ENCODE data around the gene SLC17A7.
"Not testable (repeated sequence)": the region's sequence is repeated elsewhere in the genome, so short reads cannot be mapped to it uniquely, and the experiment has no call there.

The SLC17A7 gene

DNA sequence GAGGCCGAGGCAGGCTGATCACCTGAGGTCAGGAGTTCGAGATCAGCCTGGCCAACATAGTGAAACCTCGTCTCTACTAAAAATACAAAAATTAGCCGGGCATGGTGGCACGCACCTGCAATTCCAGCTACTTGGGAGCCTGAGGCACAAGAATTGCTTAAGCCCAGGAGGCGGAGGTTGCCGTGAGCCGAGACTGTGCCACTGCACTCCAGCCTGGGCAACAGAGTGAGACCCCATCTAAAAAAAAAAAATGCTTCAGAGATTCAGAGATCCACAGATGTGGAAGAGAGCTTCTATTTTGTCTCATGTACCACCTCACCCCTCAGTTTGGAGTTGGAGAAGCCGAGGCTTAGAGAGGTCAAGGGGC, 32.2 kb upstream of the SLC17A7 start:
- DNase-seq; intact Hi-C loops (cut with DNase I): not testable (repeated sequence)

DNA sequence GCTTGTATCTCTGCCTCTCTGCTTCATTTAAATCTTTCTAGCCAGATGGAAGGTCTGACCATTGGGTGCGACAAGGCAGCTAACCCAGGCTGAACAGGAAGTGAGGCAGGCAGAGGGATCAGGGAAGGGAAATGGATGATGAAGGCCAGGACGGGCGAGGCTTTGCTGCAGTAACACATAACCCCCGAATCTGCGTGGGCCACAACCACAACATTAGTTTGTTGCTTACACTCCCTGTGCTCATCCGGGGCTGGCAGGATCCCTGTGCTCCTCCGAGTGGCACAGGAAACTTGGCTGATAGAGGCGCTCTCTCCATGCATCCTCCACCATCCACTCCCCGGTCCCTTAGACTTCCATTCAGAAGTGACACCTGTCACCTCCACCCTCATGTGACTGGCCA, 31.6 kb upstream of the SLC17A7 start:
- DNase-seq, result no peak
- intact Hi-C loops (cut with DNase I), result no loop called here

DNA sequence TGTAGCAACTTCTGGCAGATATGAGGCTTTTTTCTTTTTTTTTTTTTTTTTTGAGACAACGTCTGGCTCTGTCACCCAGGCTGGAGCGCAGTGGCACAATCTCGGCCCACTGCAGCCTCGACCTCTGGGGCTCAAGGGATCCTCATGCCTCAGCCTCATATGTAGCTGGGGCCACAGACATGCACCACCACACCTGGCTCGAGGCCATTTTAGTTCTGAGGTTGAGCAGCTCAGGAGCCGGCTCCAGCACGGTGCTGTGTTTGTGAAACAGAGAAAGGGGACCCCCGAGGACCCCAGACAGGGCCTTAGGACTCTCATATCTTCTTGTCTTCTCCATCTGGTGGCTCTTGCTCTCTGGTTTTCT, 29.3 kb upstream of the SLC17A7 start:
- DNase-seq, result no peak
- intact Hi-C loops (cut with DNase I), result no loop called here

DNA sequence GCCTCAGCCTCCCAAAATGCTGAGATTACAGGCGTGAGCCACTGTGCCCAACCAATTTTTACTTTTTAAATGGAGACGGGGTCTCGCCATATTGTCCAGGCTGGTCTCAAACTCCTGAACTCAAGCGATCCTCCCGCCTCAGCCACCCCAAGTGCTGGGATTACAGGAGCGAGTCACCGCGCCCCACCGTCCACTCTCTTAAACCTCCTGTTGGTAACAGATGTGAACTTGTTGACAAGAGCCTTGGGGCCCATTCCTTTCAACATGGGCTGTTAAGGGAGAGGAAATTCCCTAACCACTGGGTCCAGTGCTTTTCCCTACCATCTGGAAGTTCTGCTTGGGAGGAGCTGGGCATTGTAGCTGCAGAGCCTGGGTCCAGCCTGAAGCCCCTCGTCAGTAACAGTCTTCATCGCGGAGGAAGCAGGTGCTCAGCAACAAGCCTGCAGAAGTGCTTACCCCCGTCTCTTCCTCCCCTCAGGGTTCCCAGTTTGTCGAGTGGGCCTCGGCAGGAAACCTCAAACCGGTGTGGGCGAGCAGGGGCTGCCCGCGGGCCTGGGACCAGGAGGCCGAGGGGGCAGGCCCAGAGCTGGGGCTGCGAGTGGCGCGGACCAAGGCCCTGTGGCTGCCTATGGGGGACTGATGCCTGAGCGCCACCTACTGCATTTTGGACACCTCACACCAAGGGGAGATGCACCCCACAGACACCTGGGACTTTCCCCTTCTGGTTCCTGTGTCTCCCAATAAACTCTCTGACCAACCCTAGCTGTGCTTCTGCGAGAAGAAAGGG, 28.7 kb upstream of the SLC17A7 start:
- intact Hi-C loops (cut with DNase I), result no loop called here
- no peak for DNase-seq

DNA sequence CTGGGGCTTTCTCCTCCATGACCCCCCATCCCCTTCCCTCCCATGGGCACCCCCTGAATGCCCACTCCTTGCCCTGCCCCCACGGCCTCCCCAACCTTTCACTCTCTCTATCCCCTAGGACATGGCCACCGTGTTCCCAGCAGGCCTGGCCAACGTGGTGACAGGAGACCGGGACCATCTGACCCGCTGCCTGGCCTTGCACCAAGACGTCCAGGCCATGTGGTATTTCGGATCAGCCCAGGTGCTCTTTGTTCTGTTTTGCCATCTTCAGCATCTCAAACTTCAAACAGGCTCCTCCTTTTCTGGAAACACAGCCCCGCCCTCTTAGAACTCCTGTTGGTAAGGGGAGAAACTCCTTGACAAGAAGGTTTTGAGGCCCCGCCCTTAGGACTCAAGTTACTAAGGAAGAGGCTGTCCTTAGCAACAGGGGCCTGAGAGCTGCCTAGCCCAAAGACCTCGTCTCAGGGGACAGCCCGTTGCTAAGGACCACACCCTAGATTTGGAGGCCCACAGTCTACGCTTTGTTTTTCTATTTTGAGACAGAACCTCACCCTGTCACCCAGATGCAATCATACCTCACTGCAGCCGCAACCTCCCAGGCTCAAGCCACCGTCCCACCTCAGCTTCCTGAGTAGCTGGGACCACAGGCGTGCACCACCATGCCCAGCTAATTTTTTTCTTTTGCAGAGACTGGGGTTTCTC, 27.6 kb upstream of the SLC17A7 start:
- intact Hi-C loops (cut with DNase I), result no loop called here
- peak in 1 of 42 donors; percentile 22 for DNase-seq

DNA sequence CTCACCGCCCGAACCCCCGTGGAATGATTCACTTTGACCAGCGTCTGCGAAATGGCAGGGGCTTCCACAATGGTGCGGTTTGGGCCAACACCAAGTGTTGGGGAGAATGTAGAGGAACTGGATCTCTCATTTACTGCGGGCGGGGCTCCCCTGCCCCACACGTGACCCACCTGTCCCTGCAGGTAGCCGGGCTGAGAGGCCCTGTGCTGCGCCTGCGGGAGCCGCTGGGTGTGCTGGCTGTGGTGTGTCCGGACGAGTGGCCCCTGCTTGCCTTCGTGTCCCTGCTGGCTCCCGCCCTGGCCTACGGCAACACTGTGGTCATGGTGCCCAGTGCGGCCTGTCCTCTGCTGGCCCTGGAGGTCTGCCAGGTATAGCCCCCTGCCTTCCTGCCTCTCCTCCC, 26.9 kb upstream of the SLC17A7 start:
- DNase-seq, result no peak
- intact Hi-C loops (cut with DNase I), result no loop called here

DNA sequence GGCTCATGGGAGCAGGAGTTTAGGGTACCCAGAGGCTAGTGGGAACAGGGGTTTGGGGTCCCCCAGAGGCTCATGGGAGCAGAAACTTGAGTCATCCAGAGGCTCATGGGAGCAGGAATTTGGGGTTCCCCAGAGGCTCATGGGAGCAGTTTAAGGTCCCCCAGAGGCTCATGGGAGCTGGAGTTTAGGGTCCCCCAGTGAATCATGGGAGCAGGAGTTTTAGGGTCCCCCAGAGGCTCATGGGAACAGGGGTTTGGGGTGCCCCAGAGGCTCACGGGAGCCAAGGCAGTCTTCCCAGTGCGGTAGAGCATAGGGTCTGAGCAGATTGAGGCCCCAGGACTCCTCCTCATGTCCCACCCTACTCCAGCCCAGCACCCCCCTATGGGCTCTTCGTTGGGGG, 24.0 kb upstream of the SLC17A7 start:
- no peak for DNase-seq
- intact Hi-C loops (cut with DNase I), result no loop called here

DNA sequence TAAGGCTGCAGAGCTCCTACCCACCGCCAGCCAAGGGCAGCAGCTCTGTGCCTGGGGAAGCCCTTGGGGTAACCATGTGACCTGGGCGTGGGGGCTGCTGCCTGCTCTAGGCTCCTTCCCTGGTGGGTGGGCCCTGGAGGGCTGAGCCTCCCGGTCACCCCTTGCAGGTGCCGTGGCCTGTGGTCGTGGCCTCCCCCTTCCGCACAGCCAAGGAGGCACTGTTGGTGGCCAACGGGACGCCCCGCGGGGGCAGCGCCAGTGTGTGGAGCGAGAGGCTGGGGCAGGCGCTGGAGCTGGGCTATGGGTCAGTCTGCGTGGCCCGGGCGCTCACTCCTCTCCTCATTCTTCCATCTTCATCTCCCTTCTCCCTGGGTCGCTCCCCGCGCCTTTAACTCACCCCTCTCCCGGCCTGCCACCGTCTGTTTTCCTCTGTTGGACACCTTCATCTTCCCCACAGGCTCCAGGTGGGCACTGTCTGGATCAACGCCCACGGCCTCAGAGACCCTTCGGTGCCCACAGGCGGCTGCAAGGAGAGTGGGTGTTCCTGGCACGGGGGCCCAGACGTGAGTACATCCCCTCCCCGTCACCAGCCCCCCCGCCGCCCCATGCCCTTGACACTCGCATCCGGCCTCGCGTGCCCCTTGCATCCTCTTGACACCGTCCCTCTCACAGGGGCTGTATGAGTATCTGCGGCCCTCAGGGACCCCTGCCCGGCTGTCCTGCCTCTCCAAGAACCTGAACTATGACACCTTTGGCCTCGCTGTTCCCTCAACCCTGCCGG, 22.8 kb upstream of the SLC17A7 start:
- no peak for DNase-seq
- intact Hi-C loops (cut with DNase I), result no loop called here

DNA sequence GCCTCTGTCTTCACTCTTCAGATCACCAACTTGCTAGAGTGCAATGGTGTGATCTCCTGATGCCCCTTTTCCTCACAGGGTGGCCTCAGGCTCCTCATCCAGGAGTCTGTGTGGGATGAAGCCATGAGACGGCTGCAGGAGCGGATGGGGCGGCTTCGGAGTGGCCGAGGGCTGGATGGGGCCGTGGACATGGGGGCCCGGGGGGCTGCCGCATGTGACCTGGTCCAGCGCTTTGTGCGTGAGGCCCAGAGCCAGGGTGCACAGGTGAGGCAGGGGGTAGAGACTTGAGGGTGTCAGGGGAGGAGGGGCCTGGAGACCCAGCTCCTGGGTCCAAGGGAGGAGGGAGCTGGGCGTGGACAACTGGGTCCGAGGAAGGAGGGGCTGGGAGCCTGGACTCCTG, 21.2 kb upstream of the SLC17A7 start:
- DNase-seq, result no peak
- intact Hi-C loops (cut with DNase I), result no loop called here

DNA sequence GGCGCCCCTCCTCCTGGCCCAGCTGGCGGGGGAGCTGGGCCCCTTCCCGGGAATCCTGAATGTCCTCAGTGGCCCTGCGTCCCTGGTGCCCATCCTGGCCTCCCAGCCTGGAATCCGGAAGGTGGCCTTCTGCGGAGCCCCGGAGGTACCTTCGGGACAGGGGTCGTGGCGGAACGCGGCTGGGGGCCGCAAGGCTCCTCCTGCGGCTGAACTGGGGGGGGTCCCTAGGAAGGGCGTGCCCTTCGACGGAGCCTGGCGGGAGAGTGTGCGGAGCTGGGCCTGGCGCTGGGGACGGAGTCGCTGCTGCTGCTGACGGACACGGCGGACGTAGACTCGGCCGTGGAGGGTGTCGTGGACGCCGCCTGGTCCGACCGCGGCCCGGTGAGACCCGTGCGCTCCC, 20.3 kb upstream of the SLC17A7 start:
- intact Hi-C loops (cut with DNase I), result no loop called here
- no peak for DNase-seq

DNA sequence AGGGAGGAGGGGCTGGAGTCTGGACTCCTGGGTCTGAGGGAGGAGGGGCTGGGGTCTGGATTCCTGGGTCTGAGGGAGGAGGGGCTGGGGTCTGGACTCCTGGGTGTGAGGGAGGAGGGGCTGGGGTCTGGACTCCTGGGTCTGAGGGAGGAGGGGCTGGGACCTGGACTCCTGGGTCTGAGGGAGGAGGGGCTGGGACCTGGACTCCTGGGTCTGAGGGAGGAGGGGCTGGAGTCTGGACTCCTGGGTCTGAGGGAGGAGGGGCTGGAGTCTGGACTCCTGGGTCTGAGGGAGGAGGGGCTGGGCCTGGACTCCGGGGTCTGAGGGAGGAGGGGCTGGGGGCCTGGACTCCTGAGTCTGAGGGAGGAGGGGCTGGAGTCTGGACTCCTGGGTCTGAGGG, 19.8 kb upstream of the SLC17A7 start:
- intact Hi-C loops (cut with DNase I); DNase-seq: not testable (repeated sequence)

DNA sequence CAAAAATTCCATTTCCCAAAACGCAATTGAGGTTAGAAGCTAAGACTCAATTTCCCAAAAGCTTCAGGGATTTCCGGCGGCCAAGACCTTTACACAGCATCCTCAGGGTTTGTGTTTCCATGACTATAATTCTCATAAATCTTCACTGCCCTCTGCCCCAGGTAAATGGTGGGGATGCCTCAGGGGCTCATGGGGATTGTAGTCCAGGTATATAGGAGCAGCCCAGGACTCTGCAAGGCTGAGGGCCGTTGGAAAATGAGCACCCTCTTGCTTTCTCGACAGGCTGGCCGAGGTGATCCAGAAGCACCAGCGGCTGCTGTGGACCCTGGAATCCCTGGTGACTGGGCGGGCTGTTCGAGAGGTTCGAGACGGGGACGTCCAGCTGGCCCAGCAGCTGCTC, 18.1 kb upstream of the SLC17A7 start:
- intact Hi-C loops (cut with DNase I), result no loop called here
- no peak for DNase-seq

DNA sequence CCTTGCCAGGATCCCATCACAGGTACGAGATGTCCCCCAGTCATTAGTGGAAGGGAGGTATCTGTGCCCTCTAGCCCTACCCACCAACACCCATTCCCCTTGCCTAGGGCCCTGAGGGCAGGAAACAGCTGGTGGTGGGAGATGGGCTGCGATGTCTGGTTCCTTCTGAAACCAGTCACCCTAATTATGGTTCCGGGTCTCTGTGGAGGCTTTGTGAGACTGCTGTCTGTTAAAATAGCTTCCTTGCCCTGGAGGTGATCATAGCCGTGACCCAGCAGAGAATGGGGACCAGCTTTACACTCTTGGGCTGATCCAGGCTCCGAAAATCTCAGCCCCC, 17.2 kb upstream of the SLC17A7 start:
- no peak for DNase-seq
- intact Hi-C loops (cut with DNase I), result no loop called here

DNA sequence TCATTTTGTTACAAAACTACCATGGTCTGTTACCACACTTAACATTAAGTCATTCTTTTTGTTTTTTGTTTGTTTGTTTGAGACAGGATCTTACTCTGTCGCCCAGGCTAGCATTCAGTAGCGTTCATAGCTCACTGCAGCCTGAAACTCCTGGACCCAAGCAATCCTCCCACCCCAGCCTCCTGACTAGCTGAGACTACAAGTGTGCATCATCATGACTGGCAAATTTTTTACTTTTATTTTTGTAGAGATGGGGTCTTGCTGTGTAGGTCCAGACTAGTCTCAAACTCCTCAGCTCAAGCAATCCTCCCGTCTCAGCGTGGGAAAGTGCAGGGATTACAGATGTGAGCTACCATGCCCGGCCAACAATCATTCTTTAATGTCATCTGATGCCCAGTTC, 15.0 kb upstream of the SLC17A7 start:
- no peak for DNase-seq

DNA sequence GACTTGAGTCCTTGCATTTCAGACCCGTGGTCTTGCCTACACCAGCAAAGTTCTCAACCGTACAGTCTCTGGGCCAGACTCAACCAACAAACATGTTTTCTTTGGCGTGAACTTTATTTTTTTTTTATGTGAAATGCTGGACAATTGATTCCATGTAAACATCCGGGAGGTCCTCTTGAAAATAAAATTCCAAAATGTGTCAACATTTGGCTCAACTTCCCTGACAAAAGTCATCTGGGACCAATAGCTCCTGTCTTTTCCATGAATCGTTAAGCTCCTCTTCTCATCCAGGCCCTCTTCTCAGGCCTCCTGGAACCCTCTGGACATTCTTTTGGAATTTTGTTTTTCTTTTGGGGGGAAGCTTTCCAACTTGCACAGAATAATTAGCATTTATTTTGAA, 14.4 kb upstream of the SLC17A7 start:
- no peak for DNase-seq
- intact Hi-C loops (cut with DNase I), result no loop called here

More for the DNA sequence above, 15.0 kb upstream of the SLC17A7 start:
- intact Hi-C loops (cut with DNase I), result no loop called here

DNA sequence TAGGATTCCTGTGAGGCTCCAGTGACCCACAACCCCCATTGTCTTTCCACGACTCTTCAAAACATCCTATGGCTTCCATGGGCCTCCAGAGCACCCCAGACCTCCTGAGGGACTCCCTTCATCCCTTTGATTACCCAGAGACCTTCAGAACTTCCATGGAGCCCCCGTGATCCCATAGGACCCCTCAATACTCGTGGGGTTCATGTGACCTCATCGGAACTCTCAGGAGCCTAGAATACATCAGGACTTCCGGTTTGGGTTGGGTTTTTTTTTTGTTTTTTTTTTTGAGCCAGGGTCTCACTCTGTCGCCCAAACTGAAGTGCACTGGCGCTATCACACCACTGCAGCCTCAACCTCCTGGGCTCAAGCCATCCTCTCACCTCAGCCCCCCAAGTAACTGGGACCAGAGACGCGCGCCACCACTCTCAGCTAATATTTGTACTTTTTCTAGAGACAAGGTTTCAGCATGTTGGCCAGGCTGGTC, 12.5 kb upstream of the SLC17A7 start:
- intact Hi-C loops (cut with DNase I), result no loop called here
- DNase-seq, result no peak

DNA sequence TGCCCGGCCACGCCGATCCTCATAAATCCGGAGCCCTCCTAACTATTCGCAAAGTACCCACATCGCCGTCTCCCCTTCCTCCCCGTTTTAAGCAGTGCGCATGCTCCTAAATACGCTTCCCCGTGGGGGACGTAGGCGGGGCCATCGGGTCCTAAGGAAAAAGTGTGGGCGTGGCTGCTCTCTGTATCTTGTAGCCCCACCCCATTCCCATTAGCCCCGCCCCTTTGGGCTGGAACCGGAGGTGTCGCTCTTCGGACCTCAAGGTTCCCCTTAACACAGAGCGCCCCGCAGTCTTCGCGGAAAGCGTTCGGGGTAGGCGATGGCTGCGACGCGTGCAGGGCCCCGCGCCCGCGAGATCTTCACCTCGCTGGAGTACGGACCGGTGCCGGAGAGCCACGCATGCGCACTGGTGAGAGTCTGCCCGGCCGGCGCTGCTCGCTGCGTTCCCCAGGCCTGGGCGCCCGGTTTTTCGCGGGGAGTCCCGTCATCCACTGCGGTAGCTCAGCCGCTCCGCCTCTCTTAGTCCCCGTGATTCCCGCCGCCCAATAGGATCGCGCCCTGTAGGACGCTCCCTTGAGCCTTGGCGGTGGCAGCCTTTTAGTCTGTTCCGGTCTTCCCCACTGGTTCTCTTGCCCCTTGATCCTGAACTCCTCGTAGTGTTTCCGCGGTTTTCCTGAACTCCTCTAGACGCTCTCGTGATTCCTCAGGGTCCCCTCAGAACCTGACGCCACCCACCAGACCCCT, 11.9 kb upstream of the SLC17A7 start, which contains the start of gene ALDH16A1:
Gene ALDH16A1 (plus strand): TSS at position 213 of the 744 bp plus-strand sequence. CDS start 107 bp downstream, at position 320.
- peak; percentile 98 to 100 (median 99) for DNase-seq
- intact Hi-C loops (cut with DNase I), result no loop called here

DNA sequence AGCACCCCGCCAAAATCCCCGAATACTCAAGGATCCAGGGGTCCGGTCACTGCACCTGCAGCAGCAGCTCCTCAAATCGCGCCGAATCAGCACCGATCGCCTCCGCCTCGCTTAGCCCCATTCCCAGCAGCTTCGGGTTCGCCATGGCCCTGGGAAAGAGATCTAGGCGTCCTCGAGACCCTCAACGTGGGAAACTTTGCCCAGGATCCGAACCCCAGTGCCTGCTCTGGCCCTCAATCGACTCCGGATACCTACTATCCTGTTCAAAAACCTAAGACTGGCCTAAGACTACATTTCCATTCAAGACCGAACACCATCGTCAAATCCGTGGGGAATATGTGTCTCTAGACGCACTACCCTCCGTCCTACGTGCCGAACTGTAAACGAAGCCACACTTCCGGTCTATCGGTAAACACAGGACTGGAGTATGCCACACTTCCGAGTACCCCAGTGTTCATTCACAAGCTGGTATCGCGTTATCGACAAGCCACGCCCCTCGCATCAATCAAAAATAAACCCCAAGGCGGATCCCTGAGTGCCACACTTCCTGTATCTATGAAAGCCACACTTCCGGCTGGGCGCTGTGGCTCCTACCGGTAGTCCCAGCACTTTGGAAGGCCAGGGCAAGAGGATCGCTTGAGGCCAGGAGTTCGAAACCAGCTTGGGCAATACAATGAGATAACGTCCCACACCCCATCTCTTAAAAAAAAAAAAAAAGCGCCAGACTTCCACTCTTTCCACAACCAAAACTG, 10.3 kb upstream of the SLC17A7 start, which contains the start of gene PIH1D1:
Gene PIH1D1 (minus strand): TSS at position 385 of the 752 bp plus-strand sequence. CDS start 240 bp downstream, at position 145.
- intact Hi-C loops (cut with DNase I), result no loop called here
- peak; percentile 86 to 99 (median 97) for DNase-seq

DNA sequence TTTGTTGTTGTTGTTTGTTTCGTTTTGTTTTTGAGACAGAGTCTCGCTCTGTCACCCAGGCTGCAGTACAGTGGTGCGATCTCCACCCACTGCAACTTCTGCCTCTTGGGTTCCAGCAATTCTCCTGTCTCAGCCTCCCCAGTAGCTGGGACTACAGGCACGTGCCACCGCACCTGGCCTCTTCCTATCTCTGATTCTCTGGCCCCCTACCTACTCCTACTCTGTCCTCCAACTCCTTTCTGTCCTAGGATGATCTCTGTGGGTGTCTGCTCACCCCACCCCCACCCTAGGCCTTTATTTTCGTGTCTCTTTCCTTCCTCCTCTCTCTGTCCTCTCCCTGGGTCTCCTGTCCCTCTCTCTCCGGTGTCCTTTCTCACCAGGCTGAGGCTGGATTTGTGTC, 9.1 kb upstream of the SLC17A7 start:
- intact Hi-C loops (cut with DNase I), result no loop called here
- no peak for DNase-seq

Data from head of caudate nucleus (tissue), 42 donors.